Astrocyte of the hippocampus (primary cell): Measurements from ENCODE around the gene C1orf141.
"Not testable (repeated sequence)": the region's sequence is repeated elsewhere in the genome, so short reads cannot be mapped to it uniquely, and the experiment has no call there.

Experiments
- DNase-seq: peaks from one replicate; pipeline ENCODE4 v3.0.0; 2011; ENCODE audit warnings: low read depth, low spot score

The C1orf141 gene

DNA sequence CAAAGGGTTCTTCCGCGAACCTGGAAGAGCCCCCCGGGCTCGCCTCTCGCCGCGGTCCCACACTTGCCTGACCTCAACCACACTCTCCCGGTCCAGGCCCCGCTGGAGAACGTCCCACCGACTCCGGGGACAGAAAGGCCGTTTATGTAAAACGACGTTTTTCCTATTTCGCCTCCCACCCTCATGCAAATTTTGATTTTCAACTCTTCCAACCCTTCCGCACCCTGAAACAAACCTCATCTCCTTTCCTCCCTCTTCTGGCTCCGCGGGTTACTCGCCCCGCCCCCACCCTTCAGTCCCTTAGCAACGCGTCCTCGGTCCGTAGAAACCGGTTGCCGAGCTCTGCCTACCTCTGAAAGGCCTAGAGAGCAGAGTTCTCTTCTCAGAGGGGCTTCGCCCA is at the start of gene C1orf141:
C1orf141 (minus strand) TSS at position 276 of the 400 bp plus-strand sequence. CDS start 7,730 bp downstream, outside the sequence.
- peak; percentile 60 for DNase-seq

DNA sequence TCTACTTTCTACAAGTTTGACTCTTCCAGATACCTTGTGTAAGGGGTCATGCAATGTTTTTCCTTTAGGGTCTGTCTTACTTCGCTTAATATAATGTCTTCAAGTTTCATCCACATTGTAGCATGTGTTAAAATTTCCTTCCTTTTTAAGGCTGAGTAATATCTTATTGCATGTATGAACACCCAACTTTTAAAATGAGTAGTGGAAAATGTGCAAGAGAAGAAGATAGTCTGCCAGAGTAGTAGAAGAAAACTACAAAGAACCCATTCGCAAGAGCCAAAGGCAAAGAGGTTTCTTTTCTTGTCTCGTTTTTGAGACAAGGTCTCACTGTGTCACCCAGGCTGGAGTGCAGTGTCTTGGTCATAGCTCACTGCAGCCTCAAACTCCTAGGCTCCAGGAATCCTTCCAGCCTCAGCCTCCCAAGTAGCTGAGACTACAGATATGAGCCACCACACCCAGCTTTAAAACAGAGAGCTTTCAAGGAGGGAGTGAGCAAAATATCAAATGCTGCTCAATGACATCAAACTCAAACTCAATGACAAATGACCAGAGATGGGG is 40.8 kb upstream of the C1orf141 start:
- no peak for DNase-seq

DNA sequence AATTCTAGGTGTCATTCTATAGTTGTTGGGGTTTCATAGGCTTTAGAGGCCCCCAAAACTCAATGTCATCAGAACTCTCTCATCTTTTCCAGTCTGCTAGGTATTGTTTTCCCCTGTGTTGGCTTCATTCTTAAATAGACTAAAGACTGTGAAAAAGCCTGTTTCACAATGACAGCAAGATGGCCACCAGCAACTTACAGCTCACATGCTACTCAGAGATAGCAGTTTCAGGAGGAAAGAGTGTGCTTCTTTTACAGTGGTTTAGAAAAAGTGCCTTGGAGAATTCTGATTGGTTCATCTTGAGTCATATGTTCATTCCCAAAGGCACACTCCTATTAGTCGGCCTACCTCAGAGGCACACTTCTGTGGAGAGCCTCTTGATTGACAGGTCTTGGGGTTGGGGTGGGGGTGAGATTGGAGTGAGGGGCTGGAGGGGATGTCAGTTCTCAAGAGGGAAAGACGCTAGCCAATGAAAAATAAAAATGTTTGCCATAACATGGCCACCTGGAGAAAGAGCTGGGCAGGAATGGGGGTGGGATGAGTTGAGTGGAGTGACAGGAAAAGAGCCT is 40.0 kb upstream of the C1orf141 start:
- DNase-seq, result no peak

DNA sequence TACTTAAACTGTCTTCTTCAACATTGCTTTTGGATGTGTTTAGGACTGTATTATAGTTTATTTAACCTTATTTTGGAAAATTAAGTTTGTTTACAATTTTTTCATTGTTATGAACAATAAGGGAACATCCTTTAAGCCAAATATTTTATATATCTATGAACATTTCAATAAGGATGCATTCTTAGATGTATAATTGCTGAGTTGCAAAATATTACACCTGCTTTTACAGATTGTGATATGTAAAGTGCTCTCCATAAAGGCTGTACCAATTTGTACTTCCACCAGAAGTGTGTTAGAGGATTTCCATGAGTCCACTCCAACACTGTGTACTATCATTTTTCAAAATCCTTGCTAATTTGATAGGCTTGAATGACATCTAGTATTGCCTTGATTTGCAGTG is 39.2 kb upstream of the C1orf141 start:
- DNase-seq, result no peak

DNA sequence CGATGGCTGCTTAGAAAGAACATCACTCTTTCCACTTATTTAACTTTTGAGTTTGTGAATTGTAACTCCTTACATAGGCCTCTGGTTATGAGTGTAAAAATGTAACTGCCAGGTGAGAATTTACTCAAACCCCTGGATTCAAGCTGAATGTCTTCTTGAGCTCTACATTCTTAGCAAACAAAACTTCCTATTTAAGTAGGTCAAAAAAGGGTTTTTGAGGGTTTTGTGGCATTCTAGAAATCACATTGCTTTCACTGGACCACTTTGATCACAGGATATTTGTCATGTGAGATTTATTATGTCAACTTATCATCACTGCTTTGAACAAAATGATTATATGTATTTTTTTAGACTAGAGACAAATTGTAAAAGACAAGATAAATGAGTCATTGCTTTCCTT is 37.2 kb upstream of the C1orf141 start:
- DNase-seq, result peak; percentile 7

DNA sequence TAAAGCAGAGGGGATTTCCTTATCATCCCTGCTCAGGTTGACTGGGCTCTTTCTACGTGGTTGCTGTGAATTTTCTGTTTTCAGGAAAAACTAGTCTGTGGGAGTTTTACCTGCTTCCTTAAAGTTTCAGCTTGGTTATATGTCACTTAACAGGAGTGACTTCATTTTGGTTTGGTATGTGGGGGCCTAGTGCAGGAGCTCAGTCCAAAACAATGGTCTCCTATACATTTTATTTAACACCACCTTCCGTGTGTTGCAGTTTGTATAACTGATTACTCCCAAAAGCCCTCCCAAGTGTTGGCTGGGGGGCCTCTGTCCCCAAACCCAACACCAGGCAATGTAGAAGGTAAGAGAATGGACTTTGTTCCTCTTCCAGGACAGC is 36.8 kb upstream of the C1orf141 start:
- no peak for DNase-seq

DNA sequence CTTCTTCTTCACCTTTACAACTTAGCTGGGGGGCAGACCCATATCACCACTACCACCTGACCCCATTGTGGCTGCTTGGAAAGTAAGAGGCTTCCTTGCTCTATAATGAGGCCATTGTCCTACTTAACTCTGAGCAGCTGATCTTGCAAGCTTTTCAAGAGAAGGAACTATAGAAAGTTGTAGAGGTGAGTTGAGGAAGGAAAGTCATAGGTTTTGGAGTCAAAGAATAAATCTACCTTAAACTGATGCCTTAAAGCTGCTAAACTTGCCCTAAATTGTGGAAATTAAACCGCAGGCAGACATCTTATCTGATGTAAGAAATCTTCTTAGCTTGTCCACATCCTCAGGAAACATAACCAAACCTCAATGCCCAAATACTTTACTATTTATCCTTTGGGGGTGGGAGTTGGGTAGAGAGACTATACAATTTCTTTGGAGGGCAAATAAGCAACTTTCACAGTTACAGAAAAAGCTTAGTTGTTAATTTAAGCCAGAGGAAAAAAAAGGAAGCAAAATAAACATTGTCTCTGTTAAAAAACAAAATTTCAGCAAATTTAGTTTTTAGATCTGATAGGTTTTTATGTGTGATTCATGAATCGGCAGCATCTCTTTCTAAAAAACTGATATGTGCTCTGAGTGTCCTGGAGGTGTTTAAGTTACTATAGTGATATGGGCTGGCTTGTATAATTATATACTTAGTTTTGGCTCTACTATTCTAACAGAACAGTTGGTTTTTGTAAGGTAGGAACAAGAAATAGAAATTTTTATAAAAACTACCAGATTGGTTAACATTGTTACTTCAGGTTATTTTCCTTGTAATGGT is 36.2 kb upstream of the C1orf141 start:
- DNase-seq, result no peak

DNA sequence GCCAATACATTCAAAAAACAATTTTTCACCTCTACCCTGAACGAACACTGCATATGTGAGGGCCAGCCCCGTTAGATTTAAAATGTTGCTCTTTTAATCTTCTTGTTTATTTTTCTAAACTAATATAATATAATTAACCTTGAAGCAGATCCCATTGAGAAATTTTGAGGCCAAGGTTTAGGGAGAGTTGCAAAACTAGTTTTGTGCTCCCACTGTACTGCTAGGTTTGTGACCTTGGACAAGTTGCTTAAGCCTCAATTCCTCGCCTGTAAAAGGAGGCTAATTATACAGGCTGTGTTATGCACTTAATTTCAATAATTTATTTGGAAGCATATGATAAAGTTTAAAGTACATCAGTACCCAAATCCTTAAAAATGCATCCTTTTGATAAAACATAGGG is 35.2 kb upstream of the C1orf141 start:
- DNase-seq, result no peak

DNA sequence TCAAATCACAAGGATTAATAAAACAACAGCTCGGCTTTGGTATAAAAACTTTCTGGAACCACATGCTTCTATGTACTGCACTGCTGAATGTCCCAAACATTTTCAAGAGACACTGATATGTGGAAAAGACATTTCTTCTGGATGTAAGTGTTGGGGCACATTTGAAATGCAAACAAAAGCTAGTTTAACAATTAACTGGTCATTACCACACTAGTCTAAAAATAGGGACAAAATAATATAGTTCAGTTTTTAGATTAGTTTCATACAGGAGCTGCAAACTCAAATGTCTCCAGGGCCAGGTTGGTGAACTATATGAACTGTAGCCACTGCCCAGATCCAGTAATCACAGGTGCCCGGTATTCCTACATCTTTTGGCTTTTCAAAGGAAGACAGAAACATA is 34.7 kb upstream of the C1orf141 start:
- DNase-seq, result no peak

DNA sequence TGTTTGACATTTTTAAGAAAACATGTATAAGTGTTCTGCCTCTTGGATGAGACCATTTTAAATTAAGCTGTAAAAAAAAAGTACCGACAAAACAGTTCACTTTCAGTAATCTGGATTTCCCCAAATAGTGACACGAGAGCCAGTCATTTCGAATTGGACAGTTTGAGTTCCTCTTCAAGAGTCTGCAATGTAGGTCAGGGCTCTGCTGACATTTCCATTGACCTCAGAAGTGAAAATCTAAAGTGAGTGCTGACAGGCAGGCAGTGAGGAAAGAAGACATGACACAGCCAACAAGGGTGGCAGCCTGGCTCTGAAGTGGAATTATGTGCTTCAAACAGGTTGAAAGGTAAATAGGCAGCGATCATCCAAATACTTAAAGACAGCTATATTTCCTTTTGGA is 31.4 kb upstream of the C1orf141 start, which contains the start of gene IL23R:
IL23R (plus strand) TSS at position 259 of the 400 bp plus-strand sequence. CDS start 1,667 bp downstream, outside the sequence.
- DNase-seq, result no peak

DNA sequence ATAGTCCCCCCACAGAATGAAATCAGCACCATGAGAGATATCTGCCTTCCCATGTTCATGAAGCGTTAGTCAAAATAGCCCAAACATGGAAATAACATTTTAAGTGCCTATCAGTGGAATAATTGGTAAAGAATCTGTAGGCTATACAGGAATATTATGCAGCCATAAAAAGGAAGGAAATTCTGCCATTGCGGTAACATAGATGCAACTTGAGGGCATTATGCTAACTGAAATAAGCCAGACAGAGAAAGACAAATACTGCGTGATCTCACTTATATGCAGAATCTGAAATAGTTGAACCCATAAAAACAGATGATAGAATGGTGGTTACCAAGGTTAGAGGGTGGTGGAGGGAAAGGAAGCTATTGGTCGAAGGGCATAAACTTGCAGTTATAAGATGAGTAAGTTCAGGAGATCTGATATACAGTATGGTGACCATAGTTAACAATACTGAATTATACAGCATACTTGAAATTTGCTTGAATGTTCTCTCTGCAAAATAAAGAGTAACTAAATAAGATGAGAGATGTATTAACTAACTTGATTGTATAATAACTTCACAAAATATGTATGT is 30.8 kb upstream of the C1orf141 start:
- no peak for DNase-seq

DNA sequence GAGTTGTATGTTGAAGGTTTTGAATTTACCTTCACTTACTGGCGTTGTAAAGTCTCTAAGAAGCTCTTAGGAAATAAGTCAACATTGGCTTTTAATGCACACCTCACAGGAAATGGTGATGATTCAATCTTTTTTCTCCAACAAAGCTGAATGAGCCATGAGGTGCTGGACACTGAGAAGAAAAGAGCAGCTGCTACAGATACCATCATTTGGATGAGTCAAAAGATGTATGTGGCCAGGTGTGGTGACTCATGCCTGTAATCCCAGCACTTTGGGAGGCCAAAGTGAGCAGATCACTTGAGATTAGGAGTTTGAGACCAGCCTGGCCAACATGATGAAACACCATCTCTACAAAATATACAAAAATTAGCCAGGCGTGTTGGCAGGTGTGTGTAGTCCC is 28.2 kb upstream of the C1orf141 start:
- DNase-seq, result peak; percentile 10

DNA sequence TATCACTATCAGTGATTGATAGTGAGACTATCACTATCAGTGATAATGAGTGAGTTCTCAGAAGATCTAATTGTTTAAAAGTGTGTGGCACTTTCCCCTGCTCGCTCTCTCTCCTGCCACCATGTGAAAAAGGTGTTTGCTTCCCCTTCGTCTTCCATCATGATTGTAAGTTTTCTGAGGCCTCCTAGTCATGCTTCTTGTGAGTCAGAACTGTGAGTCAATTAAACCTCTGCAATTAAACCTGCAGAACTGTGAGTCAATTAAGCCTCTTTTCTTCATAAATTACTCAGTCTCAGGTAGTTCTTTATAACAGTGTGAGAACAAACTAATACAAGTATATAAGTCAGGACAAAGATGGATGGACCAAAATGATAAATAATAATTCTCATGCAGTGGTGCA is 24.5 kb upstream of the C1orf141 start:
- DNase-seq, result no peak

DNA sequence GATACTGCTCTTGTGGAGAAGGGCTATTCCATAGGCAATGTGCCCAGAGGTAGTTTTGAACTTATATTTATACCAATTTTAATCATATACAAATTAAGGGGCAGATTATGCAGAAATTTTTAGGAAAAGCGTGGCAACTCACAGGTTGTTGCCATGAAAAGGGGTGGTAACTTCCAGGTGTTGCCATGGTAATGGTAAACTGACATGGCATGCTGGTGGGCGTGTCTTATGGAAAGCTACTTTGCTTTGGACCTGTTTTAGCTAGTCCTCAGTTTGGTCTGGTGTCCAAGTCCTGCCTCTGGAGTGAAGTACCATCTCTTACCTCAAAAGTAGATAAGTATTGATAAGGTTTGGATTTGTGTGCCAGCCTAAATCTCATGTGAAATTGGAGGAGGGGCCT is 23.6 kb upstream of the C1orf141 start:
- DNase-seq, result no peak

DNA sequence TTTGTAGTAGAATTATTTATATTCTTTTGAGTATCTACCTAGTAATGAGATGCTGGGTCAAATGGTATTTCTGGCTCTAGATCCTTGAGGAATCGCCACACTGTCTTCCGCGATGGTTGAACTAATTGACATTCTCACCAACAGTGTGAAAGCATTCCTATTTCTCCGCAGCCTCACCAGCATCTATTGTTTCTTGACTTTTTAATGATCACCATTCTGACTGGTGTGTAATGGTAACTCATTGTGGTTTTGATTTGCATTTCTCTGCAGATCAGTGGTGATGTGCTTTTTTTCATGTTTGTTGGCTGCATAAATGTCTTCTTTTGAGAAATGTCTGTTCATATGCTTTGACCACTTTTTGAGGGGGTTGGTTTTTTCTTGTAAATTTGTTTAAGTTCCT is 16.2 kb upstream of the C1orf141 start:
- DNase-seq, result peak; percentile 44

DNA sequence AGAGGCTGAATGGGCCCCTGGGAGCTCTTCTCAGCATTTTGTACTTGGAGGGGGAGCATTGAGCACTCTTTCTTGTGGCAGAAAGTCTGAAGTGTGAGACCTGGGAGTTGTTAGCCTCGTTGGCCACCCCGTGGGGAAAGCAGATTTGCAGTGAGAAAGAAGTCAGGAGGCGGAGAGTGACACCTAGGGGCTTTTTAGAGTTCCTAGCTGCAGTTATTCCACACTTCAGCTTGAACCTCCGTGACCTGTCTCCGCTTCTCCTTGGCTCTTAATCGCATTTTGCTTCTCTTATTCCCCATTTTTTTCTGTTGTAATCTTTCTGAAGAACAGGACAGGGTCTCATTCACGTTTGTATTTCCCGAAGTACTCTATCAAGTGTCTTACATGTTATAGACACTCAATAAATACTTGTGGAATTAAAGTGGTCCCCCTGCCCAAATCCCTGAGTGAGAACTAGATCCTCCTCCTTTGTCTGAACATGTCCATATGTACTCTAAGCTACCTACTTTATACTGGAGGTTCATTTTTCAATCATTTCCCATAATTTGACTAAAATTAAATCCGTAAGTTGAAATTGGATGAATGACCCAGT is 14.5 kb upstream of the C1orf141 start:
- DNase-seq, result peak; percentile 92

DNA sequence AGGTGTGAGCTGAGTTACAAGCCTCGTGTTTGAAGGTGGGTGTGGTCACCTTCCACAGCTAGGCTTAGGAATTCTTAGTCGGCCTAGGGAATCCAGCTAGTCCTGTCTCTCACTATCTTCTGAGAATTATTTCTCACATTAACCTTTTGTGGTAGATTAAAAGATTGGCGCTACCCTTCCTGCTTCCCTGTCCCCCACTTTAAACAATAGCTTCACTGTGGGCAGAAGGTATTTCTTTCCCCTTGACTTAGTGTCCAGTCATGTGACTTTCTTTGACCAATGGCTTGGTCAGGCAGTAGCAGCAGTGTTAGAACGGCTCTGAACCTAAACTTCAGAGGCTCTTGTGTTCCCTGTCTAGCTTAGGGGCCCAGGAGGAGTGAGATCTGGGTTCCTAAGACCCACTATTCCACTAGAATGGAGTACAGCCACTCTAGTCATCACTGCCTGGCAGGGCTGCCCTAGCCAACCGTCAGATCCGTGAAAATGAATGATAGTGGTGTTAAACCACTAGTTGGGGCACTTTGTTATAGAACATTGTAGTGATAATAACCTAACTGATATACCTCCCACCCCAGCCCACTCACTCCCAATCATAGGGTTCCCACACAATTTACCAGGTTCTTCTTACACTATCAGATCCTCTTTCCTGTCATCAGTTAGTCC is 13.9 kb upstream of the C1orf141 start:
- DNase-seq, result no peak

DNA sequence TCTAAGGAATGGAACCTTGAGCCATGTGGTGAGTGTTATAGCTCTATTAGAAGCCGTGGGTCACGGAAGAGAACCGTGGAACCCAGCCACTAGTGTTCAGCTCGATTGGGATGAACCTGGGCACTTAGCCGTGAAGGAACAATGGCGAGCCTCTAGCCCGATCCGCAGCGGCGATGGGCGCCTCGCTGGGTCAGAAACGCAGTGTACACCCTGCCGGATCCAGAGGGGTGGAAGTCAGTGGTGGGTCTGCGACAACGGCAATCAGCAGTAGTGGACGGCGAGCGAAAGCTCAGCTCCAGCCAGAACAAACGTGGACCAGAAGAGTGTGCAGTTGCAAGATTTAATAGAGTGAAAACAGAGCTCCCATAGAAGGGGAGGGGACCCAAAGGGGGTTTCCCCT is 13.2 kb upstream of the C1orf141 start:
- DNase-seq, result not testable (repeated sequence)

DNA sequence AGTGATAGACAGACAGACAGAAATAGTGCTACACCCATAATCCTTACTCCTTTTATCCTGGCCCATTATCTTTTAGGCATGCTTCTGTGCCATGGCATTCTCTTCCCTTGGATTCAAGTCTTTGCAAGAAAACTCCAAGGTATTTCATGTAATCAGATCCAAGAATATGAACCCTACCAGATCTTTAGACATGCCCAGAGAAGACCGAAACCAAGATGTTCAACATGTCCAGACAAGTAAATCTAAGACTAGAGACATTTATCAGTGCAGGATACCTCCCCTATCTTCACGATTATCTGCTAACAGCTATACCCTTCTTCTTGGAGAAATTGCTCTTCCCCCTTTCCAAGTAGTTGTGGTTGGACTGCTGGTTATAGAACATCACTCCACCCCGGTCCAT is 11.8 kb upstream of the C1orf141 start:
- no peak for DNase-seq

DNA sequence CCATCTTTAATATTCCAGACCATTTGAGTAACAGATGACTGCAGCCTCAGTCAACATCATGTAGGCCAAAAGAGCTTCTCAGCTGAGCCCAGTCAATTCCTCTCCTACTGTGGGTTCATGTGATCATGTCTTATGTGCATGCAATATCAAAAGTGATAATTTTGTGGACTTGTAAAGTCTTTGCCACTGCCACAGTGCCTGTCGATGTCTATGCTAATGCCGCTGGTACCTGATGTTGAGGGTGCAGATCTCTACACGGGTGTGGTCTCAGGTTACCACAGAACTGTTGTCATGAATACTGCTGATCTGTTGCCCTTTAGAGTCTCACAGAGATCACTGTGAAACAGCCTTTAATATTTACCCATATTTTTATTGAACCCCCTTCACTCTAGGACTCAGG is 11.3 kb upstream of the C1orf141 start:
- DNase-seq, result no peak

DNA sequence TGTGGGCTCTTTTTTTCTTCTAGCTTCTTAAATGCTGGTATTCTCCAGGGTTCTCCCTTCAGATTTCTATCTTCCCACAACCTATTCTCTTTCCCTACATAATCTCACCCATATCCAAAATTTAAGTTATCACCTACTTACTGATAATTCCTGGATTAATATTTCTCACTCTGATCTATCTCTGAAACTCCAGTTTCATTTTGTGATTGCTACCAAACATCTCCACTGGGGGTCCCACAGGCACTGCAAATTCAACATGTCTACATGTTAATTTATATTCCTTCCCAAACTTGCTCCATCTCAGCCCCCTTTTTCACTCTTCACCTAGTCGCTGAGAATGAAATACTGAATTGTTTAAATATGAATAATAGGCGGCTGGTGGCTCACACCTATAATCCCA is 9.9 kb upstream of the C1orf141 start:
- no peak for DNase-seq

DNA sequence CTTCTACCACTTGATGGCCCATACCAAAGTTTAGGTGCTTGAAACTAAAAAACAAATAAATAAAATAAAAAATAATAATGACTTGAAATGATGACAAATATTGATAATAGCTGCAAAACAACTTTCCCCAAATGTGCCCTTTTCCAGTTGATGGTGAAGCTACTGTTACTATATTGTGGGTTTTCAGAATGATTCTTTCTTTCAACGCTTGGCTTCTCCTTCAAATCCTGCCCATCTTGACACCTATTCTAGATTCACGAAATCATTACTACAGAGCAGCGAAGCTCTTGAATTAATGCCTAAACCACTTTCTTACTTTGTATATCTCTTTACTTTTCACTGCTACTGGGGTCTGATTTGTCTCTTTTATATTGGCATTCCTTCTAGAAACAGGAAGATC is 9.2 kb upstream of the C1orf141 start:
- DNase-seq, result no peak
